ENCODE measurements around the gene PDLIM7.

GRCh38 chr5:177542816-177543465, 45.5 kb upstream of the PDLIM7 start:
- TF ChIP-seq CTCF (IDR thresholded peaks at IDR 0.05) (no peak), EP300 (IDR thresholded peaks at IDR 0.05) (no peak), POLR2AphosphoS5 (IDR thresholded peaks at IDR 0.05) (no peak)
